Endothelial cell of umbilical vein (primary cell): ENCODE results near the gene ARHGEF17. TPM values are rescaled to one million over a fixed set of nuclear protein-coding genes. Genes with fewer than 3 reads are reported as not detected.

Experiments used
- BruUV-seq: library from RNA; stranded (reverse); fragments of 400-500 nt; replicated peaks from 2 replicates; lab custom pipeline; 2021; lab: Mats Ljungman, UMichigan
- CTCF ChIA-PET: fragments of 300-600, 350-600 bp; sonication (Branson Sonifier 250); formaldehyde crosslinking; loops from one replicate; lab custom pipeline; 2021; ENCODE audit warnings: antibody characterized with exemption, inconsistent platforms; lab: Charles Lee
- POLR2A ChIA-PET: fragments of 300-600, 350-600 bp; sonication (Branson Sonifier 250); formaldehyde crosslinking; loops from one replicate; lab custom pipeline; 2021; ENCODE audit warnings: antibody characterized with exemption, inconsistent platforms; lab: Charles Lee
- DNase-seq: peaks from one replicate; pipeline ENCODE4 v3.0.0-alpha.2; 2011; ENCODE audit warnings: low read depth, low spot score
- FAIRE-seq: peaks from 2 replicates; lab custom pipeline; 2011; peaks lifted over from hg19 to GRCh38; lab: Jason Lieb, UNC
- H2AFZ ChIP-seq: 2 replicates; pipeline ENCODE4 v1.6.0; 2012; ENCODE audit warnings: low read depth, low read length, control low read depth, inconsistent platforms
- H3K27ac ChIP-seq: 2 replicates; pipeline ENCODE4 v1.5.1; 2011; ENCODE audit warnings: low read depth, mild to moderate bottlenecking, control low read depth, low read length, moderate library complexity; ENCODE audit not compliant: insufficient read depth
- H3K27me3 ChIP-seq, 2 experiments: 2 replicates each; pipeline versions ENCODE4 v1.6.0 to v1.6.1; 2011; ENCODE audit warnings: low read length in 2 of 2, mixed read lengths in 1 of 2; ENCODE audit not compliant: control insufficient read depth in 2 of 2, insufficient read depth in 2 of 2
- H3K36me3 ChIP-seq, 2 experiments: 2 replicates in 1 of 2; 3 replicates in 1 of 2; pipeline ENCODE4 v1.5.1; 2011; ENCODE audit warnings: low read length in 2 of 2, mild to moderate bottlenecking in 1 of 2, moderate library complexity in 1 of 2; ENCODE audit not compliant: control insufficient read depth in 2 of 2, insufficient read depth in 2 of 2; ENCODE audit errors: extremely low read depth in 1 of 2
- H3K4me1 ChIP-seq: 3 replicates; pipeline ENCODE4 v1.5.1; 2011; ENCODE audit warnings: mild to moderate bottlenecking, low read length; ENCODE audit not compliant: control insufficient read depth, insufficient read depth; ENCODE audit errors: extremely low read depth
- H3K4me2 ChIP-seq: 2 replicates; pipeline ENCODE4 v1.6.1; 2011; ENCODE audit warnings: low read length, control low read depth, mixed read lengths; ENCODE audit not compliant: insufficient read depth
- H3K4me3 ChIP-seq, 3 experiments: fragments of 200-600 bp in 1 of 3; sonication (generic), shearing (Covaris generic) in 1 of 3; replicated peaks in 1 of 3; 2 replicates each; pipeline ENCODE4 v1.5.1; 2011 to 2016; ENCODE audit warnings: control low read depth in 3 of 3, low read length in 3 of 3, mild to moderate bottlenecking in 2 of 3, inconsistent platforms in 1 of 3, low read depth in 1 of 3, moderate library complexity in 1 of 3; ENCODE audit not compliant: insufficient read depth in 1 of 3
- H3K79me2 ChIP-seq: 2 replicates; pipeline ENCODE4 v1.6.0; 2012; ENCODE audit warnings: low read length, inconsistent platforms; ENCODE audit not compliant: control insufficient read depth, insufficient read depth
- H3K9ac ChIP-seq: replicated peaks from 2 replicates; pipeline ENCODE3; 2011; ENCODE audit warnings: low read length, control low read depth; ENCODE audit not compliant: insufficient read depth; ENCODE audit errors: extremely low read depth
- H3K9me1 ChIP-seq: replicated peaks from 3 replicates; pipeline ENCODE4 v1.6.0; 2011; ENCODE audit warnings: mild to moderate bottlenecking, low read length; ENCODE audit not compliant: control insufficient read depth, insufficient read depth; ENCODE audit errors: extremely low read depth
- H3K9me3 ChIP-seq: replicated peaks from 2 replicates; pipeline ENCODE4 v1.5.1; 2012; ENCODE audit warnings: low read length, inconsistent platforms; ENCODE audit not compliant: control insufficient read depth, insufficient read depth
- H4K20me1 ChIP-seq: replicated peaks from 2 replicates; pipeline ENCODE3; 2011; ENCODE audit warnings: mild to moderate bottlenecking, low read length; ENCODE audit not compliant: control insufficient read depth, insufficient read depth; ENCODE audit errors: extremely low read depth
- CTCF ChIP-seq, 2 donors: IDR thresholded peaks; 1 replicate in 1 of 2; 2 replicates in 1 of 2; pipeline ENCODE4 v1.5.1; 2011; ENCODE audit warnings: low read length in 2 of 2, mild to moderate bottlenecking in 2 of 2, moderate library complexity in 2 of 2, control low read depth in 1 of 2, inconsistent platforms in 1 of 2, low read depth in 1 of 2; ENCODE audit not compliant: insufficient read depth in 1 of 2; ENCODE audit errors: extremely low read depth in 1 of 2
- EZH2 ChIP-seq: IDR thresholded peaks from 2 replicates; pipeline ENCODE4 v1.6.1; 2012; ENCODE audit warnings: borderline replicate concordance, low read depth, mild to moderate bottlenecking, moderate library complexity, low read length, inconsistent platforms; ENCODE audit not compliant: severe bottlenecking
- FOS ChIP-seq: IDR thresholded peaks from 2 replicates; pipeline ENCODE4 v1.6.1; 2011; ENCODE audit warnings: mild to moderate bottlenecking, low read length, moderate library complexity, borderline replicate concordance; ENCODE audit not compliant: insufficient read depth
- GATA2 ChIP-seq: IDR thresholded peaks from 2 replicates; pipeline ENCODE4 v1.7.0; 2011; ENCODE audit warnings: low read depth, mild to moderate bottlenecking, moderate library complexity, mixed read lengths, low read length; ENCODE audit not compliant: insufficient read length, insufficient read depth
- JUN ChIP-seq: IDR thresholded peaks from 2 replicates; pipeline ENCODE4 v1.6.1; 2011; ENCODE audit warnings: borderline replicate concordance, low read depth; ENCODE audit not compliant: insufficient read length, insufficient read depth
- MAX ChIP-seq: IDR thresholded peaks from 2 replicates; pipeline ENCODE4 v1.6.1; 2011; ENCODE audit not compliant: insufficient read depth, insufficient read length
- MYC ChIP-seq: IDR thresholded peaks from one replicate; pipeline ENCODE4 v1.6.1; 2011; ENCODE audit warnings: mild to moderate bottlenecking, low read depth, low read length
- POLR2A ChIP-seq: IDR thresholded peaks from 2 replicates; pipeline ENCODE4 v1.6.1; 2012; ENCODE audit warnings: low read depth, mild to moderate bottlenecking, control low read depth, low read length
- POLR2AphosphoS5 ChIP-seq: IDR thresholded peaks from 2 replicates; pipeline ENCODE4 v1.6.1; 2012; ENCODE audit warnings: low read depth, mild to moderate bottlenecking, control low read depth, low read length, moderate library complexity; ENCODE audit not compliant: insufficient read depth
- dilution Hi-C: fragments of 300-500 bp; cut with MboI; formaldehyde crosslinking; loops from one replicate; pipeline ENCODE4 v1.15.0; 2019; ENCODE audit warnings: low sequenced_read_pairs; ENCODE audit not compliant: extremely low pct_ligation_motif_present
- intact Hi-C: fragments of 100-400 bp; cut with micrococcal nuclease; formaldehyde crosslinking; loops from one replicate; pipeline ENCODE4 v1.10.0; 2022
- polyA plus RNA-seq, 4 experiments: library from polyadenylated mRNA; depleted of rRNA in 3 of 4; stranded (reverse) in 3 of 4; unstranded in 1 of 4; fragments of >200 nt; gene quantifications; 2 replicates each; pipeline versions ENCODE4 v1.2.1 to v1.2.3, GENCODE V29; 2011 to 2012; ENCODE audit warnings: missing spikeins in 1 of 4
- total RNA-seq: library from RNA; stranded (reverse); gene quantifications from 2 replicates; pipeline ENCODE4 v1.2.3, GENCODE V29; 2021

ARHGEF17 gene
- total and polyA plus RNA-seq, 2 donors (not counting 3 experiments of a cell fraction or from before 2014, with no cell fraction given), result 74.9 to 89.9 TPM

DNA sequence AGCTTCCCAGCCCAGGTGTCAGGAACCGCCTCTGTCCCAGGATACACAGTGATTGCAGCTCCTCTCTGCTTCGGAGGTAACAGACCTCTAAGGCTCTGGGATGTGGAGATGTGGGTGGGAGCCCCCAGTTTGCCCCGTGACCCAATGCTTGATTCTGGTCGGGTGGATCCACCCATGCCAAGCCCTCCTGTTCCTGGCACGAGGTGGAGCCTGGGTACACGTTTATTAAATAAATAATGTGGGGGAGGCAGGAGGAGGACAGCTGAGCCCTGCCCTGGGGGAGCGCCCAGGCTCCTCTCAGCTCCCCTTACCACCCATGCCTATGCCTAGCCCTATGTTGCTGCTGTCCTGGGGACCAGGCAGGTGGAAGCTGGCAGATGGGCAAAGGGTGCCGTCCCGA, 16.0 kb downstream of the ARHGEF17 start:
- Histone ChIP-seq H3K27ac (peak overlapping the region; percentile 90), H3K27me3 (no peaks in the 10 kb centered on the region), H3K4me2 (peak overlapping the region; percentile 9), H3K79me2 (peaks cover 6% of the 10 kb centered on the region), H3K4me3 (no peak overlapping the region), H3K36me3 (peaks cover 0 to 9% of the 10 kb centered on the region in 2 experiments), H2AFZ (no peak overlapping the region), H3K9me1 (no peaks in the 10 kb centered on the region), H3K9me3 (no peaks in the 10 kb centered on the region), H3K4me1 (peaks cover 39% of the 10 kb centered on the region), H4K20me1 (no peaks in the 10 kb centered on the region), H3K9ac (peak overlapping the region; percentile 62)
- dilution Hi-C loops (no loop called here), intact Hi-C loops (no loop called here)
- ChIA-PET CTCF (interaction anchor here (0.9 to 5.7 kb wide), 6 partner anchors 10 to 27 kb away, joined by 3 to 57 read pairs (median 7); partner anchors contain the start of gene ARHGEF17), POLR2A (interaction anchor here (2.7 kb wide), 1 partner anchor 16 kb away, joined by 14 read pairs; the partner anchor contains the start of gene ARHGEF17)
- DNase-seq (no peak), FAIRE-seq (no peak)
- TF ChIP-seq EZH2 (no peak), MYC (no peak), MAX (no peak), FOS (no peak), GATA2 (no peak), CTCF (IDR thresholded peaks at IDR 0.05; ENCODE audit: extremely low read depth in 1 of 2, insufficient read depth in 1 of 2, low read depth in 1 of 2, low read length in 2 of 2) (no peak), POLR2A (no peak), POLR2AphosphoS5 (no peak), JUN (no peak)
- BruUV-seq, result no TSS peak
